ENCODE data around the gene EEF1E1.
A peak's percentile ranks its signal among the peaks of the same experiment; 100 is the strongest.

The EEF1E1 gene

GRCh38 chr6:8087870-8088754 is 14.2 kb downstream of the EEF1E1 start:
- Histone ChIP-seq H3K27ac (ENCODE audit: low read depth, low read length) (no peak overlapping the region), H3K36me3 (ENCODE audit: control insufficient read depth, insufficient read depth, low read length) (peaks cover 93% of the 10 kb centered on the region), H3K27me3 (ENCODE audit: control insufficient read depth, insufficient read depth, low read length) (no peaks in the 10 kb centered on the region), H3K4me3 (ENCODE audit: low read depth, low read length) (no peak overlapping the region), H3K9ac (ENCODE audit: low read depth, low read length) (no peak overlapping the region), H3K4me1 (ENCODE audit: control insufficient read depth, insufficient read depth, low read length) (0 out of 2 replicates have a peak, but pooled peaks cover 3% of the 10 kb centered on the region), H3K9me3 (ENCODE audit: control insufficient read depth, insufficient read depth, low read length) (no peaks in the 10 kb centered on the region)

DNA sequence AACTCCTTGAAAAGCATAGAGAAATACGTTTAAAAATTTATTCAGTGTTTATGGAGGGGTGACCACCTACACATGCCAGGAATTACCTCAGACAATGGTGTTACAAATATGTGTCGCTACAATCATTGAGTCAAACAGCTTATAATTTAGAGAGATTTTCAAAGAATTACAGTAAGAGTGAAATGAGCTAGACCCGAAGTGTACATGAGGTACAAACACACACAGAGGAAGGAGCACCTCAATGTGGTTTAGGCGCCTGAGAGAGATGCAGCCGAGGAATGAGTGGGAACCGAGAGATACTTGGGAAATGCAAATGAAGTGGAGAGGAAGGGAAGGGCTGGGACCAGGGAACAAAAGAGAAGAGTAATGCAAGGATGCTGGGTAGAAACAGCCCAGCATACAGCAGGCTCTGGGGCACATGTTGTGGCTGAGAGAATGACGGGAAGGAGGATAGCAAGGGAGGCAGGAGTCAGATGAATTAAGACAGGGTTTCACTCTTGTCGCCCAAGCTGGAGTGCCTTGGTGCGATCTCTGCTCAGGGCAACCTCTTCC is 15.5 kb downstream of the EEF1E1 start:
- Histone ChIP-seq H3K4me3 (ENCODE audit: low read depth, low read length) (no peak overlapping the region), H3K27me3 (ENCODE audit: control insufficient read depth, insufficient read depth, low read length) (no peaks in the 10 kb centered on the region), H3K9ac (ENCODE audit: low read depth, low read length) (no peak overlapping the region), H3K27ac (ENCODE audit: low read depth, low read length) (no peak overlapping the region), H3K36me3 (ENCODE audit: control insufficient read depth, insufficient read depth, low read length) (peaks cover 91% of the 10 kb centered on the region), H3K4me1 (ENCODE audit: control insufficient read depth, insufficient read depth, low read length) (0 out of 2 replicates have a peak, but pooled peaks cover 3% of the 10 kb centered on the region), H3K9me3 (ENCODE audit: control insufficient read depth, insufficient read depth, low read length) (no peaks in the 10 kb centered on the region)

DNA sequence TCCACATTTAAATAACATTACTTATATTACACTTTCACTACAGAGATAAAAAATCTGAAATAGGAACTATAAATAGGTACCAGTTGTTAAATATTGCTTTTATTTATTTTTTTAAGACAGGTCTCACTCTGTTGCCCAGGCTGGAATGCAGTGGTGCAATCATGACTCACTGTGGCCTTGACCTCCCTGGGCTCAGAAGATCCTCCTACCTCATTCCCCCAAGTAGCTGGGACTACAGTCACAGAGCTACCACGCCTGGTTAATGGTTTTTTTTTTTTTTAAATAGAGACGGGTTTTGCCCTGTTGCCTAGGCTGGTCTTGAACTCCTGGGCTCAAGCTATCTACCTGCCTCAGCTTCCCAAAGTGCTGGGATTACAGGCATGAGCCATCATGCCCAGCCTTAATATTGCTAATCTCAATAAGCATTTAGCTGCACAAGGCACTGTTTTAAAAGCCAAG is 17.3 kb downstream of the EEF1E1 start:
- Histone ChIP-seq H3K27ac (ENCODE audit: low read depth, low read length) (no peak overlapping the region), H3K9ac (ENCODE audit: low read depth, low read length) (no peak overlapping the region), H3K4me3 (ENCODE audit: low read depth, low read length) (no peak overlapping the region), H3K9me3 (ENCODE audit: control insufficient read depth, insufficient read depth, low read length) (no peaks in the 10 kb centered on the region), H3K36me3 (ENCODE audit: control insufficient read depth, insufficient read depth, low read length) (peaks cover 91% of the 10 kb centered on the region), H3K4me1 (ENCODE audit: control insufficient read depth, insufficient read depth, low read length) (0 out of 2 replicates have a peak, but pooled peaks cover 3% of the 10 kb centered on the region), H3K27me3 (ENCODE audit: control insufficient read depth, insufficient read depth, low read length) (no peaks in the 10 kb centered on the region)

- H3K4me1 ChIP-seq (ENCODE audit: control insufficient read depth, insufficient read depth, low read length) = 0 out of 2 replicates have a peak, but pooled peaks cover 3% of the 10 kb centered on the region
- no peak overlapping the region for H3K4me3 ChIP-seq (ENCODE audit: low read depth, low read length)
- no peaks in the 10 kb centered on the region for H3K9me3 ChIP-seq (ENCODE audit: control insufficient read depth, insufficient read depth, low read length)
- H3K27ac ChIP-seq (ENCODE audit: low read depth, low read length) = peak overlapping the region; percentile 30
- H3K27me3 ChIP-seq (ENCODE audit: control insufficient read depth, insufficient read depth, low read length) = no peaks in the 10 kb centered on the region
- no peak overlapping the region for H3K9ac ChIP-seq (ENCODE audit: low read depth, low read length)
- H3K36me3 ChIP-seq (ENCODE audit: control insufficient read depth, insufficient read depth, low read length) = peaks cover 91% of the 10 kb centered on the region
Observed at GRCh38 chr6:8084586-8084985, 17.8 kb downstream of the EEF1E1 start.

DNA sequence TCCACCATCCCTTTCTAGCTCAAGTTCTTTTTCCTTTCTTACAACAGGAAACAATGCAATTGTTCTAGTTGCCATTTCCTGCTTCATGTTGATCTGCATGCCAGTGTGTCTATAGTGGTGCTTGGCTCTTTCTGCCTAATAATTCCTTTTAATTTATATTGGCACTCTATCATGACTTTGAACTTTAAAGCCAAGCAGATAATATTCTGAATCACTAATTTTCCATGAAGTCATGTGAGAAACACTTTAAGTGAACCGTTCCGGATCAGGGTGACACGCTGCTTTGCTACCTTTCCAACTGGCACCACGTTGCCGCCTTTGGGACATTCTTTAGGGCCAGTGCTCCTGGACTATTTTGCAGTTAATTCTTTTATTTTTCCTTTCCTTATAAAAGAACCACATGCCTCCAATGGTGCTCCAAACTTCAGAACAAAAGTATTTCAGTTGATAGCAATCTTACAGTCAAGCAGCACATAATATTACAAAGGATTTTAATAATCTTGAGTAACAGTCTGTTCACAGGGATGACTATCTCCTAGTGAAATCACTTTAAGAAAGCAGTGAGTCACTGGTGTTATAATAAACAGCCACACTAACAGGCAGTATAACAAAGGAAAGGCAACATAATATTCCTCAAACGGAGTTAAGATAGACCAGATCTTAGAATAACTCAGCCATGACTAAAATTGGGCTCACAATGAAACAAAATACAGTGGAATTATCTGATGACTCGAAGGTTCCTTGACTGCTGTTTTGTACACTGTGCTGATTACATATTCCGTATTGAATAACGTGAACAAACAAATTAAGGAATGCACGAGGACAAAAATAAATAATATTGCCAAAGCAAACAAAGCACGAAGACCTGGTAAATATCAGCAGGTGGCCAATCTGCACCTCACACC is 19.1 kb downstream of the EEF1E1 start:
- no peak overlapping the region for H3K4me3 ChIP-seq (ENCODE audit: low read depth, low read length)
- no peaks in the 10 kb centered on the region for H3K9me3 ChIP-seq (ENCODE audit: control insufficient read depth, insufficient read depth, low read length)
- no peak overlapping the region for H3K9ac ChIP-seq (ENCODE audit: low read depth, low read length)
- H3K27me3 ChIP-seq (ENCODE audit: control insufficient read depth, insufficient read depth, low read length) = no peaks in the 10 kb centered on the region
- no peak overlapping the region for H3K27ac ChIP-seq (ENCODE audit: low read depth, low read length)
- 0 out of 2 replicates have a peak, but pooled peaks cover 3% of the 10 kb centered on the region for H3K4me1 ChIP-seq (ENCODE audit: control insufficient read depth, insufficient read depth, low read length)
- H3K36me3 ChIP-seq (ENCODE audit: control insufficient read depth, insufficient read depth, low read length) = peaks cover 89% of the 10 kb centered on the region

GRCh38 chr6:8082572-8082953 is 19.8 kb downstream of the EEF1E1 start:
- H3K9ac ChIP-seq (ENCODE audit: low read depth, low read length) = no peak overlapping the region
- no peak overlapping the region for H3K4me3 ChIP-seq (ENCODE audit: low read depth, low read length)
- no peaks in the 10 kb centered on the region for H3K9me3 ChIP-seq (ENCODE audit: control insufficient read depth, insufficient read depth, low read length)
- no peaks in the 10 kb centered on the region for H3K27me3 ChIP-seq (ENCODE audit: control insufficient read depth, insufficient read depth, low read length)
- H3K27ac ChIP-seq (ENCODE audit: low read depth, low read length) = no peak overlapping the region
- H3K4me1 ChIP-seq (ENCODE audit: control insufficient read depth, insufficient read depth, low read length) = 0 out of 2 replicates have a peak, but pooled peaks cover 3% of the 10 kb centered on the region
- peaks cover 82% of the 10 kb centered on the region for H3K36me3 ChIP-seq (ENCODE audit: control insufficient read depth, insufficient read depth, low read length)

- H3K9me3 ChIP-seq (ENCODE audit: control insufficient read depth, insufficient read depth, low read length) = no peaks in the 10 kb centered on the region
- no peak overlapping the region for H3K9ac ChIP-seq (ENCODE audit: low read depth, low read length)
- no peak overlapping the region for H3K4me3 ChIP-seq (ENCODE audit: low read depth, low read length)
- H3K27me3 ChIP-seq (ENCODE audit: control insufficient read depth, insufficient read depth, low read length) = no peaks in the 10 kb centered on the region
- no peaks in the 10 kb centered on the region for H3K4me1 ChIP-seq (ENCODE audit: control insufficient read depth, insufficient read depth, low read length)
- H3K27ac ChIP-seq (ENCODE audit: low read depth, low read length) = no peak overlapping the region
- peaks cover 65% of the 10 kb centered on the region for H3K36me3 ChIP-seq (ENCODE audit: control insufficient read depth, insufficient read depth, low read length)
Observed at GRCh38 chr6:8080362-8081151, 21.8 kb downstream of the EEF1E1 start.

DNA sequence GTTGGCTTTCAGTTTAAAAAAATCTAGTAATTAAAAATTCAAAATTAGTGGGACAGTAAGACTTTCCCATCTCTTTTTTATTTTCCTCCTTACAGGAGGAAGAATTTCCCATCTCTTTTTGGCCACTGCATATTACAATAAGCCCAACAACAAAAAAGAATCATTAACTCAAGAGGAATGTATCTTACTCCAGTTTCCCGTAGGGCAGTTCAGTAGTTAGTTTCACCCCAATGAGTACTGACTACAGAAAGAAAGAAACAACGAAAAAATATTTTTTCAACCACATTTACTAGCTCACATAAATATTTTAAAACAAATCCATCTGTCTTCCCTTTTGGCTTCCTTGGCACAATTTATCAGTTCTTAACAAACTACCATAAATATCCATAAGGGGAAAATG is 23.2 kb downstream of the EEF1E1 start:
- no peak overlapping the region for H3K9ac ChIP-seq (ENCODE audit: low read depth, low read length)
- no peaks in the 10 kb centered on the region for H3K4me1 ChIP-seq (ENCODE audit: control insufficient read depth, insufficient read depth, low read length)
- H3K9me3 ChIP-seq (ENCODE audit: control insufficient read depth, insufficient read depth, low read length) = no peaks in the 10 kb centered on the region
- H3K36me3 ChIP-seq (ENCODE audit: control insufficient read depth, insufficient read depth, low read length) = peaks cover 52% of the 10 kb centered on the region
- no peaks in the 10 kb centered on the region for H3K27me3 ChIP-seq (ENCODE audit: control insufficient read depth, insufficient read depth, low read length)
- no peak overlapping the region for H3K27ac ChIP-seq (ENCODE audit: low read depth, low read length)
- no peak overlapping the region for H3K4me3 ChIP-seq (ENCODE audit: low read depth, low read length)

DNA sequence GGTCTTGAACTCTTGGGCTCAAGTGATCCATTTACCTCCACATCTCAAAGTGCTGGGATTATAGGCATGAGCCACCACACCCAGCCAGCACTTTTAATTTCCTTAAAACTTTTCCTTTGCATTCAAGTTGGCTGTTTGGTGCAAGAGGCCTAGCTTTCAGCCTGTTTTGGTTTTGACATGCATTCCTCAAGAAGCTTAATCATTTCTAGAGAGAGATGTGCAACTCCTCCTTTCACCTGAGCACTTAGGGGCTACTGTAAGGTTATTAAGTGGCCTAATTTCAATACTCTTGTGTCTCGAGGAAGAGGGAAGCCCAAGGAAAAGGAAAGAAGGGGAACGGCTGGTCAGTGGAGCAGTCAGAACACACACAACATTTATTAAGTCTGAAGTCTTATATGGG is 24.4 kb downstream of the EEF1E1 start:
- no peaks in the 10 kb centered on the region for H3K9me3 ChIP-seq (ENCODE audit: control insufficient read depth, insufficient read depth, low read length)
- H3K9ac ChIP-seq (ENCODE audit: low read depth, low read length) = no peak overlapping the region
- H3K27me3 ChIP-seq (ENCODE audit: control insufficient read depth, insufficient read depth, low read length) = no peaks in the 10 kb centered on the region
- H3K27ac ChIP-seq (ENCODE audit: low read depth, low read length) = no peak overlapping the region
- H3K36me3 ChIP-seq (ENCODE audit: control insufficient read depth, insufficient read depth, low read length) = peaks cover 41% of the 10 kb centered on the region
- H3K4me3 ChIP-seq (ENCODE audit: low read depth, low read length) = no peak overlapping the region
- H3K4me1 ChIP-seq (ENCODE audit: control insufficient read depth, insufficient read depth, low read length) = no peaks in the 10 kb centered on the region

DNA sequence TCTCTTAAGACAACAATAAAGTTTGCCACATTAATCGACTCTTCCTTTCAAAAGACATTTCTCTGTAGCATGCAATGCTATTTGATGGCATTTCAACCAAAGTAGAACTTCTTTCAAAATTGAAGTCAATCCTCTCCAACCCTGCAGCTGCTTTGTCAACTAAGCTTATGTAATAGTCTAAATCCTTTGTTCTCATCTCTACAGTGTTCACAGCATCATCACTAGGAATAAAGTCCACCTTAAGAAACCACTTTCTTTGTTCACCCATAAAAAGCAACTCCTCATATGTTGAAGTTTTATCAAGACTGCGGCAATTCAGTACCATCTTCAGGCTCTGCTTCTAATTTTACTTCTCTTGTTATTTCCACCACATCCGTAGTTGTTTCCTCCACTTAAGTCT is 26.6 kb downstream of the EEF1E1 start:
- Histone ChIP-seq H3K27ac (ENCODE audit: low read depth, low read length) (no peak overlapping the region), H3K4me3 (ENCODE audit: low read depth, low read length) (no peak overlapping the region), H3K36me3 (ENCODE audit: control insufficient read depth, insufficient read depth, low read length) (peaks cover 23% of the 10 kb centered on the region), H3K4me1 (ENCODE audit: control insufficient read depth, insufficient read depth, low read length) (no peaks in the 10 kb centered on the region), H3K9ac (ENCODE audit: low read depth, low read length) (no peak overlapping the region), H3K9me3 (ENCODE audit: control insufficient read depth, insufficient read depth, low read length) (no peaks in the 10 kb centered on the region), H3K27me3 (ENCODE audit: control insufficient read depth, insufficient read depth, low read length) (no peaks in the 10 kb centered on the region)

Measured in HUES48 (cell line).